HAP-1 (cell line): ENCODE data around the gene CDC25C.

ENCODE experiments used
- DNase-seq, 2 experiments: peaks; one replicate each; pipeline ENCODE4 v3.0.0-alpha.2; 2016 to 2020; ENCODE audit warnings: low spot score in 2 of 2
- H3K27me3 ChIP-seq: fragments of 250-450 bp; sonication (Bioruptor Pico); 2 replicates; pipeline ENCODE4 v1.5.1; 2020; ENCODE audit warnings: low read depth, mild to moderate bottlenecking, moderate library complexity
- H3K36me3 ChIP-seq: fragments of 250-450 bp; sonication (Bioruptor Pico); replicated peaks from 2 replicates; pipeline ENCODE4 v1.5.1; 2020; ENCODE audit warnings: mild to moderate bottlenecking
- H3K4me1 ChIP-seq: fragments of 250-450 bp; sonication (Bioruptor Pico); 2 replicates; pipeline ENCODE4 v1.5.1; 2020; ENCODE audit warnings: mild to moderate bottlenecking
- H3K4me3 ChIP-seq: fragments of 250-450 bp; sonication (Bioruptor Pico); 2 replicates; pipeline ENCODE4 v1.5.1; 2020; ENCODE audit warnings: mild to moderate bottlenecking, moderate library complexity
- H3K9me3 ChIP-seq: fragments of 250-450 bp; sonication (Bioruptor Pico); 2 replicates; pipeline ENCODE4 v1.5.1; 2020; ENCODE audit warnings: mild to moderate bottlenecking, moderate library complexity
- in situ Hi-C: fragments of 300-500 bp; cut with MboI; formaldehyde crosslinking; loops from 3 replicates; pipeline ENCODE4 v1.14.3; 2020; ENCODE audit warnings: low sequenced_read_pairs, inconsistent platforms, mixed read lengths

Gene CDC25C

GRCh38 chr5:138282920-138283742 lies 48.5 kb downstream of the CDC25C start:
- H3K4me1 ChIP-seq, result no peaks in the 10 kb centered on the region
- H3K4me3 ChIP-seq, result no peak overlapping the region
- in situ Hi-C loops, result no loop called here
- H3K36me3 ChIP-seq, result peaks cover 28% of the 10 kb centered on the region
- H3K27me3 ChIP-seq, result no peaks in the 10 kb centered on the region
- peak; percentile 36 to 54 for DNase-seq
- H3K9me3 ChIP-seq, result no peaks in the 10 kb centered on the region

DNA sequence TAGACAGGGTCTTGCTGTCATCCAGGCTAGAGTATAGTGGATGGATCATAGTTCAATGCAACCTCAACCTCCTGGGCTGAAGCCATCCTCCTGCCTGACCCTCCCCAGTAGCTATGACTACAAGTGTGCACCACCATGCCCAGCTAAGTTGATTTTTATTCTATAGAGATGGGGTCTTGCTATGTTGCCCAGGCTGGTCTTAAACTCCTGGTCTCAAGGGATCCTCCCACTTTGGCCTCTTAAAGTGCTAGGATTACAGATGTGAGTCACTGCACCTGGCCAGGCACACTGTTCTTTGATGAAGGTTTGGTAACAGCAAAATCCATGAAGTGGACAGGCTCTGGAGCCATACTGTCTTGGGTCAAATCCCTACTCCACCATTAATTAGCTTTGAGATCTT lies 50.7 kb downstream of the CDC25C start:
- Histone ChIP-seq H3K4me1 (no peaks in the 10 kb centered on the region), H3K9me3 (no peaks in the 10 kb centered on the region), H3K4me3 (no peak overlapping the region), H3K36me3 (peaks cover 17% of the 10 kb centered on the region), H3K27me3 (no peaks in the 10 kb centered on the region)
- in situ Hi-C loops, result no loop called here
- no peak for DNase-seq

DNA sequence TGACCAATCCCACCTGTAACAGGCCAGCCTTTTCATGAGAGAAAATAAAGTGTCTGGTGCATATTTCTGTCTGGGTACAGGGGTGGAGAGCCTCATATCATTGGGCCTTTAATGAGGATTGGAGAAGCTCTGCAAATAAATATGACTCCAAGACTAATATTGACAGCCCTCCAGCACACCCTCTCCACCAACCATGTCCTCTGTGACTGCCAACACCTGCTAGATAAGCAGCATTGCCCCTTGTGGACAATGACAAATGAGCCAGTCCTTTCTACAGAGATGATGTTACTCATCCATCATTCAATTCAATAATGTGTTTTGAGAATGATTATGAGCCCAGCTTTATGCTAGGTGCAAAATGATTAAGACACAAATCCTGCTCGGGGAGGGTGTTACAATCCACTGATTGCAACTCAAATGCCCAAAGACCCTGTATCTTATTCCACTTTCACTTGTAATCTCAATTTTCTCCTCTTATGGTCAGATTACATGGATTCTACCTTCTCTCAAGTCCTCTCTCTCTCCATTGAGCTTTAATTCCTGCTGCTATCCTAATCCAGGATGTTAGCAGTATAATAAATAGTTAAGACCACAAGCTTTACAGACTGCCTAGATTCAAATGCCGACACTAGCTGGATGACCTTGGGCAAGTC lies 55.1 kb downstream of the CDC25C start:
- H3K4me1 ChIP-seq, result no peaks in the 10 kb centered on the region
- no peaks in the 10 kb centered on the region for H3K27me3 ChIP-seq
- in situ Hi-C loops, result no loop called here
- H3K9me3 ChIP-seq, result no peaks in the 10 kb centered on the region
- H3K36me3 ChIP-seq, result no peaks in the 10 kb centered on the region
- DNase-seq, result no peak
- no peak overlapping the region for H3K4me3 ChIP-seq

- DNase-seq, result no peak
- H3K4me1 ChIP-seq, result no peaks in the 10 kb centered on the region
- no peaks in the 10 kb centered on the region for H3K36me3 ChIP-seq
- in situ Hi-C loops, result no loop called here
- no peaks in the 10 kb centered on the region for H3K9me3 ChIP-seq
- H3K4me3 ChIP-seq, result no peak overlapping the region
- no peaks in the 10 kb centered on the region for H3K27me3 ChIP-seq
These were observed 55.7 kb downstream of the CDC25C start for GRCh38 chr5:138275895-138276294.

DNA sequence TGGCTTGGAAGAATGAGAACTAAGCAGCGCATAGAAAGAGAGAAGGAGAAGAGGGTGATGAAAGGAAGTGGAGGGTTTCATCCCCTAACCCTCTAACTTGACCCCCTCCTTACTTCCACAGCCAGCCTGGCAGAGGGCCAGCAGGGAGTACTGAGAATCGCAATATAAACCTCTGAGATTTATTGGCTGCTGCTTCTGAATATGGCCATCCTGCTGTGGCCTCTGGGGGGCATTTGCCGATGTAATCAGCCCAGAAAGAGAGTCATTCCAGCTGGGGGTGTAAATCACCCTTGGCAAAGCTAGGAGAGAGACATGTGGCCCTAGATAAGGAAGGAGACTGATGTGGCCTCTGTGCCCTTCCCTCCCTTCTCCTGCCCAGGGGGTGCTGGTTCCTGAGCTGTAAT lies 56.2 kb downstream of the CDC25C start:
- no peak overlapping the region for H3K4me3 ChIP-seq
- no peaks in the 10 kb centered on the region for H3K27me3 ChIP-seq
- H3K4me1 ChIP-seq, result no peaks in the 10 kb centered on the region
- peak in 1 of 2 experiments; percentile 22 for DNase-seq
- in situ Hi-C loops, result no loop called here
- H3K36me3 ChIP-seq, result no peaks in the 10 kb centered on the region
- no peaks in the 10 kb centered on the region for H3K9me3 ChIP-seq

GRCh38 chr5:138274189-138274853 lies 57.3 kb downstream of the CDC25C start, which contains the start of gene GFRA3:
GFRA3 (minus strand) TSS chr5:138274621; CDS start chr5:138274424, 197 bp downstream.
- DNase-seq, result no peak
- Histone ChIP-seq H3K36me3 (no peaks in the 10 kb centered on the region), H3K4me3 (no peak within 1 kb of the TSS), H3K27me3 (no peaks in the 10 kb centered on the region), H3K9me3 (no peaks in the 10 kb centered on the region), H3K4me1 (no peaks in the 10 kb centered on the region)
- in situ Hi-C loops, result no loop called here

DNA sequence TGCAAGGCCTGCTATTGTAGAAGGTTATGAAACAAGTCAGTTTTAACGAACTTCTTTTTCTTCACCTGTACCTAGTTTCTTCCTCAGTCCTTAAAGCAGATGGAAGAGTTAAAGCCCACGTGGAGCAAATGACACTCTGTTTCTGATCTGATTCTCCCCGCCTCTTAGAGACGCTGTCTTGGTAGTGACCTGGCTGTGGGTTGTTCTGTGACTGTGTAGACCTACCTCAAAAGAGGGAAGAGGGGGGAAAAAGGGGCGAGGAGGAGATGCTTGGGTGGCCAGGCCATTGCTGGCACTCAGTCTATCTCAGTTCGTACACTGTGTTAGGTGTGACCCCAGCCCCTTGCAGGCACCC lies 57.8 kb downstream of the CDC25C start:
- no peak for DNase-seq
- H3K36me3 ChIP-seq, result no peaks in the 10 kb centered on the region
- H3K4me1 ChIP-seq, result no peaks in the 10 kb centered on the region
- no peak overlapping the region for H3K4me3 ChIP-seq
- in situ Hi-C loops, result no loop called here
- H3K27me3 ChIP-seq, result no peaks in the 10 kb centered on the region
- no peaks in the 10 kb centered on the region for H3K9me3 ChIP-seq

GRCh38 chr5:138272681-138273080 lies 58.9 kb downstream of the CDC25C start:
- Histone ChIP-seq H3K36me3 (no peaks in the 10 kb centered on the region), H3K9me3 (no peaks in the 10 kb centered on the region), H3K4me3 (no peak overlapping the region), H3K27me3 (no peaks in the 10 kb centered on the region), H3K4me1 (no peaks in the 10 kb centered on the region)
- DNase-seq, result no peak
- in situ Hi-C loops, result no loop called here

DNA sequence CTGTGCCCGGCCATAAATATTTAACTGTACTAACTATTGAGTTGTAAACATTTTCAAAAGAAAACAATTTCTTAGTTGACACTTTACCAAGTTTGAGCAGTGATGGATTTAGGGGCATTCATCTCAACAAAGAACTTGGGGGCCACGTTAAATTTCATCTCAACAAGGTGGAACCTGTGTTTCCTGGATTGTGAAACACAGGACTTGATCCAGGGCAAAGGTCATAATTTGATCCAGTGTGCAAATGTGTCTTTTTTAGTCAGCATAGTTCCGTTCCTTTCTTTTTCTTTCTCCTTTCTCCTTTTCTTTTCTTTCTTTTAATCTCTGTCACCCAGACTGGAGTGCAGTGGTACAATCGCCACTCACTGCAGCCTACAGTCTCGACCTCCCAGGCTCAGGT lies 60.3 kb downstream of the CDC25C start:
- Histone ChIP-seq H3K27me3 (no peaks in the 10 kb centered on the region), H3K9me3 (no peaks in the 10 kb centered on the region), H3K4me1 (no peaks in the 10 kb centered on the region), H3K36me3 (no peaks in the 10 kb centered on the region), H3K4me3 (no peak overlapping the region)
- in situ Hi-C loops, result no loop called here
- DNase-seq, result no peak

- Histone ChIP-seq H3K27me3 (no peaks in the 10 kb centered on the region), H3K4me1 (no peaks in the 10 kb centered on the region), H3K36me3 (no peaks in the 10 kb centered on the region), H3K9me3 (no peaks in the 10 kb centered on the region), H3K4me3 (no peak overlapping the region)
- DNase-seq, result no peak
- in situ Hi-C loops, result no loop called here
These were observed 67.4 kb downstream of the CDC25C start for GRCh38 chr5:138264183-138264582.

DNA sequence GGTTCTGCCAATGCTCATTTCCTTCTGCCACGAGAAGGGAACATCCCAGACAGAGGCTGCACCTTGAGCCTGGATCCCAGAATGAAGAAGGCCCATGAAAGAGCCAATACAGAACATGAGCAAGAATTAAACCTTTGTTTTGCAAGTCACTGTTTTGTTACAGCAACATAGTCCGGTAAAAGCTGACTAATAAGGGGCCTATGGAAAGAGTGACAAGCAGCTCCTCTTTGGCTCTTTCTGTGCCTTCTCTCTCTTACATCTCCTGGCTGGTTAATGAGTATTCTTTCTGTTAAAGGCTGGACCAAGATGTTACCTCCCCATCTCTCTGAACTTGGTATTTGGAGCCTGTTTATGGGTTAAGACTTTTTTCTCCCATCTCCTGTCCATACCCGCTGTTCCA lies 68.0 kb downstream of the CDC25C start:
- in situ Hi-C loops, result no loop called here
- DNase-seq, result no peak
- Histone ChIP-seq H3K4me3 (no peak overlapping the region), H3K27me3 (no peaks in the 10 kb centered on the region), H3K36me3 (no peaks in the 10 kb centered on the region), H3K9me3 (no peaks in the 10 kb centered on the region), H3K4me1 (no peaks in the 10 kb centered on the region)

- Histone ChIP-seq H3K4me1 (no peaks in the 10 kb centered on the region), H3K27me3 (no peaks in the 10 kb centered on the region), H3K4me3 (no peak overlapping the region), H3K9me3 (no peaks in the 10 kb centered on the region), H3K36me3 (no peaks in the 10 kb centered on the region)
- DNase-seq, result no peak
- in situ Hi-C loops, result no loop called here
These were observed 72.8 kb downstream of the CDC25C start for GRCh38 chr5:138258704-138259292.

GRCh38 chr5:138257583-138257982 lies 74.0 kb downstream of the CDC25C start:
- in situ Hi-C loops, result no loop called here
- Histone ChIP-seq H3K36me3 (no peaks in the 10 kb centered on the region), H3K27me3 (no peaks in the 10 kb centered on the region), H3K4me1 (no peaks in the 10 kb centered on the region), H3K9me3 (no peaks in the 10 kb centered on the region), H3K4me3 (no peak overlapping the region)
- DNase-seq, result no peak

DNA sequence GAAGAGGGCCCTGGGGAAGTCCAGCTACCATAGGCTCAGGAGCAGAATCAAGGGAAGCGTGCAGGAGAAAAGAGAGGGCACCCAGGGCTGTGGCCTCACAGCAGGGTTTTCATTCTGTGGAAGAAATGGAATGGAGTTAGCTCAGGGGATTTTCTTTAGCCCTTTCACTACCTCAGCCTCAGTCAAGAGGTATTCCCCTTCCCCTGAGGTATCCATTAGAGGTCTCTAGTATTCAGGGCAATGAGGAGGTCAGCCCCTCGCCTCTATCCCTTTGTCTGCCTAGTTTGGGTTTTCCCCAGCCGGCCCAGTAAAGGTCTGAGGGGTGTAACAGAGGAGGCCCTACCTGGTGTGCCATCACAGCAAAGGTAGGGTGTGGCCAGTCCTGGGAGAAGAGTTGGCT lies 78.7 kb downstream of the CDC25C start:
- Histone ChIP-seq H3K9me3 (no peaks in the 10 kb centered on the region), H3K36me3 (no peaks in the 10 kb centered on the region), H3K4me3 (no peak overlapping the region), H3K27me3 (no peaks in the 10 kb centered on the region), H3K4me1 (no peaks in the 10 kb centered on the region)
- in situ Hi-C loops, result no loop called here
- DNase-seq, result no peak
